Measurements from ENCODE around the gene LCE7A.

The LCE7A gene

DNA sequence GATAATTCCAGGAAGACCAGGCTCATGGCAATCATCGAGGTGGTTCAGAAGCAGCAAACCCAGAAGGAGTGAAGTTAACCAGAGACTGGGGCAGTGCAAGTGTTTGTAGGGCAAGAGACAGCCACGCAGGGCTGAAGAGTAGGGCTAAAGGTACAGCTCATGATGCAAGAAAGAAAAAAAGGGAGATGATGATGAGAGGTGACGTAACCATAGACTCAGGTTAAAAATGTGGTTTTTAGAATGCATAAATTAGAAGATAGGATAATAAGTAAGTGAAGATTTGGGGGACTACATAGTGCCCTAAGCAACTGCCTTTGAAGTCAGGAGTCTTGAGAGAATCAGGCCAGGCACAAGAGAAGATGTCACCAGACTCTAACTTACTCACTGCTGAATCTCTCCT is 333 bp downstream of the LCE7A start:
- Histone ChIP-seq H3K4me1 (ENCODE audit: control insufficient read depth, insufficient read depth, low read length, poor library complexity, severe bottlenecking) (no peaks in the 10 kb centered on the region), H3K4me3 (ENCODE audit: extremely low read depth, insufficient read depth, low read length, poor library complexity, severe bottlenecking) (no peak overlapping the region), H3K27ac (ENCODE audit: low read depth, low read length, severe bottlenecking) (no peak overlapping the region), H3K36me3 (ENCODE audit: control insufficient read depth, insufficient read depth, low read length) (no peaks in the 10 kb centered on the region), H3K9me3 (ENCODE audit: control insufficient read depth, low read length) (peaks cover 35% of the 10 kb centered on the region)
- 42 to 56% methylated on average over 2 to 3 of the region's 3 CpGs for WGBS, 2 experiments (ENCODE audit: insufficient coverage in 2 of 2)

DNA sequence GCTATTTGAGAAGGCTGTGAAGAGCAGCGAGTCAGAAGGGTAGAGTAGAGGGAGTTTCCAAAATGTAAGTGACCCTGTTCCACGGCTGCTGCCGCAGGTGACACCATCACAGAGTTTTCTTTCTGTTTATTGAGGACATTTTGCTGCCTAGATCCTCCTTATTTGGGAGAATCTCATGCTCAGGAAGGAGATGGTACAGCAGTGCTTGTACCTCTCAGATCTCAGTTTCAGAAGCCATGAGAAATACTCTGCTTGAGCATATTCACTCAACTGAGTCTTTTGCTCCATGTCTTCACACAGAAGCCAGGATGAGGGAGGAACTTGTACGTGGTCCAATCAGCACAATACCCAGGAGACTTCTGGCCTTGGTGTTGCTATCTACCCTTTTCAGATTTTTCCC is 1.6 kb downstream of the LCE7A start:
- 16 to 51% methylated on average over 2 of the region's 4 CpGs for WGBS, 2 experiments (ENCODE audit: insufficient coverage in 2 of 2)
- no peak overlapping the region for H3K27ac ChIP-seq (ENCODE audit: low read depth, low read length, severe bottlenecking)
- H3K9me3 ChIP-seq (ENCODE audit: control insufficient read depth, low read length) = peaks cover 35% of the 10 kb centered on the region
- H3K36me3 ChIP-seq (ENCODE audit: control insufficient read depth, insufficient read depth, low read length) = no peaks in the 10 kb centered on the region
- no peak overlapping the region for H3K4me3 ChIP-seq (ENCODE audit: extremely low read depth, insufficient read depth, low read length, poor library complexity, severe bottlenecking)
- H3K4me1 ChIP-seq (ENCODE audit: control insufficient read depth, insufficient read depth, low read length, poor library complexity, severe bottlenecking) = no peaks in the 10 kb centered on the region

DNA sequence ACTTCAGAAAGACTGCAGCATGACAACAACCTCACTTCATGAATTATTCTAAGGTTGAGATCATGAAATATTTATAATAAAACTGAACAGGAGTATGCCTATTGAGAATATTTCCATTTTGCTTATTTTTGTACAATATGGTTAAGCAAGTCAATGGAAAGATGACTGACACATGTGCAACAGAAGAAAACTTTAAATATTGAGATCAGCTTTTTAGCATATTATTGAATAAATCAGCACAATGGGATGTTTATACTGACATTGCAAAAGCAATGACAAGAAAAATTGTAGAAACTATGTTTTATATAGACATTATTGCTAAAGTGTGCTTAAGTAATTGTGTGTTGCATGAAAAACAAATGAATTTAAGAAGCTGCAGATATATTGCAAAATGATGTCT is 4.6 kb downstream of the LCE7A start:
- Histone ChIP-seq H3K9me3 (ENCODE audit: control insufficient read depth, low read length) (peaks cover 14% of the 10 kb centered on the region), H3K27ac (ENCODE audit: low read depth, low read length, severe bottlenecking) (no peak overlapping the region), H3K36me3 (ENCODE audit: control insufficient read depth, insufficient read depth, low read length) (no peaks in the 10 kb centered on the region), H3K4me3 (ENCODE audit: extremely low read depth, insufficient read depth, low read length, poor library complexity, severe bottlenecking) (no peak overlapping the region), H3K4me1 (ENCODE audit: control insufficient read depth, insufficient read depth, low read length, poor library complexity, severe bottlenecking) (no peaks in the 10 kb centered on the region)

DNA sequence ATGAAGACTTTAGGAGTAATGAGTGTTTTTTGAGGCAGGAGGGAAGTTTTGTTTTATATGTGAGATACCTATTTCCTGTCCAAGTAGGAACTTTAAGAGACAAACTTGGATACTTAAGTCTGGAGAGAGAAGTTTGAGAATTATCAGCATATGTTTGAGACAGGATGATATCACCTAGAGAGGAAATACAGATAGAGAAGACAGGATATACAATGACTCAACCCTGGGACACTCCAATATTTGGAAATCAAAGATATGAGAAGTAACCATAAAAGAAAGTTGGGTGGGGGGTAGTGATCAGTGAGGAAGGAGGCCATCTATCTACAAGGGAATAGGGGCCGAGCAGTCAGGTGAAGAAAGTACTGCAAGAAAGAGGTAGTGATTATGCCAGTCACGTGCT is 6.5 kb downstream of the LCE7A start:
- H3K9me3 ChIP-seq (ENCODE audit: control insufficient read depth, low read length) = peaks cover 5% of the 10 kb centered on the region
- WGBS, 2 experiments (ENCODE audit: insufficient coverage in 2 of 2) = 50 to 67% methylated on average over 1 to 2 of the region's 2 CpGs

DNA sequence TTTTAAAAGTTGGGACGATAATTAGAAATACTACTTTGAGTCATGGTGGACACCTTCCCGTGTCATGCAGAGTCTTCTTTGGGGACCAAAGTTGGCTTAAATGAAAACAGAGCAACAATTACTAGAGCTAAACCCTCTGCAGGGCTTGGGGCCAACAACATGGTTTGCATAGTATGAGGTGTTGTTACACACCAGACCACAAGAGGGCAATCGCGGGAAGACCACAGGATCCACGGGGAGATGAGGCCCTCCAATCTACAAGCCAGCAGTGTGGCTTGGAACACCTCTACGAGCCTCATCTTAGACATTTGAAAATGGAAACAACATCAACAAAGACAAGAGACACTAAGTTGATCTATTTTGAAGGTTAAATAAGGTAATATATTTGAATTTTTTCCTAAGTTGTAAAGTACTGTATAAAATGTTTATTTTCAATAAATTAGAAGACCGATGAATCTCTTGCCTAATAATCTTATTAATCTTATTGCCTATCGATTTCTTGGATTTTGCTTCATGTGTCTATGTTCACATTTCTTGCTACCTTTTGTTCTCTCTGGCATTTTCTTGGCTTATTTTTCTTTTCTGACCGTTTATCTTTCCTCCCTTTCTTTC is 10.1 kb downstream of the LCE7A start:
- no peaks in the 10 kb centered on the region for H3K9me3 ChIP-seq (ENCODE audit: control insufficient read depth, low read length)
- no peaks in the 10 kb centered on the region for H3K4me1 ChIP-seq (ENCODE audit: control insufficient read depth, insufficient read depth, low read length, poor library complexity, severe bottlenecking)
- no peak overlapping the region for H3K4me3 ChIP-seq (ENCODE audit: extremely low read depth, insufficient read depth, low read length, poor library complexity, severe bottlenecking)
- no peak overlapping the region for H3K27ac ChIP-seq (ENCODE audit: low read depth, low read length, severe bottlenecking)
- 39 to 41% methylated on average over 3 to 4 of the region's 9 CpGs for WGBS, 2 experiments (ENCODE audit: insufficient coverage in 2 of 2)
- no peaks in the 10 kb centered on the region for H3K36me3 ChIP-seq (ENCODE audit: control insufficient read depth, insufficient read depth, low read length)

More for the DNA sequence above, 6.5 kb downstream of the LCE7A start:
- no peaks in the 10 kb centered on the region for H3K4me1 ChIP-seq (ENCODE audit: control insufficient read depth, insufficient read depth, low read length, poor library complexity, severe bottlenecking)
- H3K27ac ChIP-seq (ENCODE audit: low read depth, low read length, severe bottlenecking) = no peak overlapping the region
- no peak overlapping the region for H3K4me3 ChIP-seq (ENCODE audit: extremely low read depth, insufficient read depth, low read length, poor library complexity, severe bottlenecking)
- H3K36me3 ChIP-seq (ENCODE audit: control insufficient read depth, insufficient read depth, low read length) = no peaks in the 10 kb centered on the region

DNA sequence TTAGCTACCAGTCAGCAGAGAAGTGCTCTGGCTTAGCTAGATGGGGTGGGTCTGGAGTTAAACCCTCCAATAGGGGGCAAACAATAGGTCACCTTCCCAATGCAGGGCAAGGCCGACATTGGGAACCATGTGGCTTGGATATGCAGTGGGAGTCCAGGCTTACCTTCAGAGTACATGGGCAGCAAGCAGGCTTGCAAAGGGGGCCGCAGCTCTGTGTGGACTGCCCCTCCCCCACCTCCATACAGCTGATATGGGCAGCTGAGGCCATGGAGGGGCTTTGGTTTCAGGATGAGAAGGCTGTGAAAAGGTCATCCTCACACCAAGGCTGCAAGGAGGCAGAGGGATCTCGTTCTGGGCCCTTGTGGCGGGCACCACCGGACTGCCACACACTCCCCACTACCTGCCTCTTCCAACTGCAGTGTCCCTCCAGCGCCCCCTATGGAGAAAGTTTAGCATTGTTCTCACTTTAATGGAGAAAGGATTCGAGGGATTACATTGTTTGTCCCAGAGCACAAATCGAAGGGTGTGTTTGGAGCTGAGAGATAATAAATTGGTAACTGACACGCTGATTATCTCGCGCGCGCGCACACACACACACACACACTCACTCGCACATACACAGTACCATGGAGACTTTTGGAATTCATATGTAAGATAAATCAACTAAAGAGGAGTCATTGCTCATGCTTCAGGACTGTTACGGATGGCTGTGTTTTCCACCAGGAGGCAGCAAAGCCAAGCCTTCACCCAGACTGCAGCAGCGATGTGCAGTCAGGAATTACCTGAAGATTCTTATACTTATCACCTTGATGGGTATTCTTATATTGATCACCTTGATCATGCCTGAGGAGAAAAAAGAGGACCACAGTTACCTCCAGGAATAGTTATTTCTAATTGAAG is 11.3 kb downstream of the LCE7A start:
- Histone ChIP-seq H3K27ac (ENCODE audit: low read depth, low read length, severe bottlenecking) (no peak overlapping the region), H3K36me3 (ENCODE audit: control insufficient read depth, insufficient read depth, low read length) (no peaks in the 10 kb centered on the region), H3K4me1 (ENCODE audit: control insufficient read depth, insufficient read depth, low read length, poor library complexity, severe bottlenecking) (no peaks in the 10 kb centered on the region), H3K4me3 (ENCODE audit: extremely low read depth, insufficient read depth, low read length, poor library complexity, severe bottlenecking) (no peak overlapping the region), H3K9me3 (ENCODE audit: control insufficient read depth, low read length) (no peaks in the 10 kb centered on the region)
- 40 to 93% methylated on average over 1 to 2 of the region's 17 CpGs for WGBS, 2 experiments (ENCODE audit: insufficient coverage in 2 of 2)

DNA sequence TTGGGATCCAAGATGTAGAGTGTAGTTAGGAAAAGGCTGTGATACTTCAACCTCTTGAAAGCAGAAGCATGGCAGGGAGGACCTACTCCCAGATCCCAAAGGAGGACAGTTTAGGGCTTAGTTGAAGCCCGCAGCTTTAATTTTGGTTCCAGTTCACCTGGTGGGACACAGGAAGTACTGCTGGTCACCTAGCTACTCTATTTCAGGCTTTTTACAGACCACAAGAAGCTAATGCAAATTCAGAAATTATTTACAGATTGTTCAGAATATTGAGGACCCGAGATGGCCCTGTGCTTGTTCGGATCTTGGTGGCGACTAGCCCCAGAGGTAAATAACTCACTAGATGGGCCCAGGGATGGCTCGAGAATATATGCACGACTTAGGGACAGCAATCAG is 11.9 kb downstream of the LCE7A start:
- 84 to 87% methylated on average over 5 to 6 of the region's 6 CpGs for WGBS, 2 experiments (ENCODE audit: insufficient coverage in 2 of 2)
- Histone ChIP-seq H3K36me3 (ENCODE audit: control insufficient read depth, insufficient read depth, low read length) (no peaks in the 10 kb centered on the region), H3K9me3 (ENCODE audit: control insufficient read depth, low read length) (no peaks in the 10 kb centered on the region), H3K4me1 (ENCODE audit: control insufficient read depth, insufficient read depth, low read length, poor library complexity, severe bottlenecking) (no peaks in the 10 kb centered on the region), H3K27ac (ENCODE audit: low read depth, low read length, severe bottlenecking) (no peak overlapping the region), H3K4me3 (ENCODE audit: extremely low read depth, insufficient read depth, low read length, poor library complexity, severe bottlenecking) (no peak overlapping the region)

DNA sequence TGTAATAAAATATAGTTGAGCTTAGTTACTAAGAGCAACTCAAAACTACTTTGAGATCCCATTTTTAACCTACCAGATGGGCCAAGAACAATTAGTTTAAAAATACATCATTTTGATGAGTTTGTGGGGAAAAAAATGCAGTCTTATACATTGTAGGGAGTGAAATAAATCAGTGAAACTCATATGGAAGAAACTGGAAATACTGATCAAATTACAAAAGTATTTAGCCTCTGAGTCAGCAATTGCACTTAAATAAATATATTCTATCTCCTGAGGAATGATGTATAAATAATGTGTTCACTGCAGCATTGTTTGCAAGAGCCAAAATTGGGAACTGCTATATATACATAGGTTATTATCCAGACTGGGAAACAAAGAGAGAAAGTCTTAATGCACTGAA is 13.7 kb downstream of the LCE7A start:
- no peaks in the 10 kb centered on the region for H3K4me1 ChIP-seq (ENCODE audit: control insufficient read depth, insufficient read depth, low read length, poor library complexity, severe bottlenecking)
- H3K27ac ChIP-seq (ENCODE audit: low read depth, low read length, severe bottlenecking) = no peak overlapping the region
- no peaks in the 10 kb centered on the region for H3K36me3 ChIP-seq (ENCODE audit: control insufficient read depth, insufficient read depth, low read length)
- H3K9me3 ChIP-seq (ENCODE audit: control insufficient read depth, low read length) = no peaks in the 10 kb centered on the region
- H3K4me3 ChIP-seq (ENCODE audit: extremely low read depth, insufficient read depth, low read length, poor library complexity, severe bottlenecking) = no peak overlapping the region

DNA sequence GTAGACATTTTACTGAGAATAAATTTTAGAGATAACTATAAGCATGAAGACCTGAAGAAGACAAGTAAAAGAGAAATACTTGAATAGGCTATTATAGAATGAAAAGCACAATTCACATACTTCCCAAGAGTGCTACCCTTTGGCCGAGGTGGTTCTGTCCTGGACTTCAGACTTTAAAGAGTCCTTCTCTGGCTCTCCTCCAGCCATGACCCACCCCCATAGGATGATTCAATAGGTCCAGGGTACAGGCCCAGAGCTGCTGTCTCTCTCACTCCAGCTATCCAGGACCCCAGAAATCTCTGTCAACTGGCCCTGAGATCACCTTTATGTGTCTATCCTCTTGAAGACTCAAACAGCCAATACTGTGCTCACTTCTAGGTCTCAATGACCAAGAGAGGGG is 17.0 kb downstream of the LCE7A start:
- H3K4me1 ChIP-seq (ENCODE audit: control insufficient read depth, insufficient read depth, low read length, poor library complexity, severe bottlenecking) = no peaks in the 10 kb centered on the region
- no peaks in the 10 kb centered on the region for H3K36me3 ChIP-seq (ENCODE audit: control insufficient read depth, insufficient read depth, low read length)
- H3K4me3 ChIP-seq (ENCODE audit: extremely low read depth, insufficient read depth, low read length, poor library complexity, severe bottlenecking) = no peak overlapping the region
- WGBS, 2 experiments (ENCODE audit: insufficient coverage in 2 of 2) = 54 to 71% methylated on average over 1 of the region's 1 CpG
- H3K9me3 ChIP-seq (ENCODE audit: control insufficient read depth, low read length) = peaks cover 9% of the 10 kb centered on the region
- no peak overlapping the region for H3K27ac ChIP-seq (ENCODE audit: low read depth, low read length, severe bottlenecking)

DNA sequence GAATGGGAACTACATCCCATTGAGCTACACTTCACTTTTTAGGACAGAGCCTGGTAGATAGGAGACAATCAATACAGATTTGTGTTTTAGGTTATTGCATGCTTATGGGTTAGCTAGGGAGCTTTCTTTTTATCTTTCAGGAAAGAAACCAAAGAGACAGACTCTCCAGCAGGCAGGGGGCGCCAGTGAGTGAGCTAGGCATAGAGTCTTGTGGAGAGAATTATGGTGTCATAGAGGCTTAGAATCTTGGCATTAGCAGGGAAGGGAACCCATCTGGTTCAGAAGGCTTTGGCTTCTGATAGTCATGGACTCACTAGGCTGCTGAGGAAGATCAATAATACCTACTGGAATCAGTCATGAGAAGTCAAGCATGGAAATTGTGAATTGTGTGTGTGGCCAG is 18.2 kb downstream of the LCE7A start, which contains the start of gene SMCP:
Gene SMCP (plus strand): TSS at position 281 of the 400 bp plus-strand sequence. CDS start 6,101 bp downstream, outside the sequence.
- Histone ChIP-seq H3K4me1 (ENCODE audit: control insufficient read depth, insufficient read depth, low read length, poor library complexity, severe bottlenecking) (no peaks in the 10 kb centered on the region), H3K4me3 (ENCODE audit: extremely low read depth, insufficient read depth, low read length, poor library complexity, severe bottlenecking) (no peak within 1 kb of the TSS), H3K27ac (ENCODE audit: low read depth, low read length, severe bottlenecking) (no peak within 1 kb of the TSS), H3K9me3 (ENCODE audit: control insufficient read depth, low read length) (peaks cover 9% of the 10 kb centered on the region), H3K36me3 (ENCODE audit: control insufficient read depth, insufficient read depth, low read length) (no peaks in the 10 kb centered on the region)
- 0% methylated on average over 1 of the region's 1 CpG for WGBS, 2 experiments (ENCODE audit: insufficient coverage in 2 of 2)

DNA sequence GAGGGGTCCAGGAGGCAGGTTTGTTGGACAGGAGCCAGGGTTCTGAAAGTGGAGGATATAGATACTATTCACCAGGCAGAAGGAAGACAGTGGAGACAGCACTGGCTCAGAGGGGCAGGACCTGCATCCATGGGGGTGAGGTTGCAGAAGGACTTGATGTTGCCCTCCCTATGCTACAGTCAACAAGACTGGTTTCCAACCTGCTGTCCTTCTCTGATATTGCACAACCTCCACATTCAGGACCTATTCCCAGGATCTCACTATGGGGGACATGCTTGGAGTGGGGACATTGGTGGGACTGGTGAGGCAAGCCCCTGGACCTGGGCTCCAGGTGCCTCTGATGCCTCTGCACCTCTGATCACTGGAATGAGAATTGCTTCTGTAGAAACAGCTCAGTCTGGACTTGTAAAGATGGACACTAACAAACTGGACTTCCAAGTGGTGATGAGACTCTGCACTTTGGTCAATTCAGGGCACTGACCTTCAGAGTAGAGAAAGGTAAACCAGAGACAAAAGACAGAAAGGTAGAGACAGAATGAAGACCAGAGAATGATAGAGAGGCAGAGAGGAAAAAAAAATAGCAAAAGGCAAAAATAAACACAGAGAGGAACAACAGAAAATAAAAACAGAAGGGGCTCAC is 19.9 kb downstream of the LCE7A start:
- Histone ChIP-seq H3K4me3 (ENCODE audit: extremely low read depth, insufficient read depth, low read length, poor library complexity, severe bottlenecking) (no peak overlapping the region), H3K36me3 (ENCODE audit: control insufficient read depth, insufficient read depth, low read length) (no peaks in the 10 kb centered on the region), H3K9me3 (ENCODE audit: control insufficient read depth, low read length) (peaks cover 12% of the 10 kb centered on the region), H3K4me1 (ENCODE audit: control insufficient read depth, insufficient read depth, low read length, poor library complexity, severe bottlenecking) (no peaks in the 10 kb centered on the region), H3K27ac (ENCODE audit: low read depth, low read length, severe bottlenecking) (no peak overlapping the region)

Measured in mesodermal cell (in vitro differentiated cells).